NCI-H82 (cell line): Measurements from ENCODE around the gene SCAPER.
"Not testable (repeated sequence)": the region's sequence is repeated elsewhere in the genome, so short reads cannot be mapped to it uniquely, and the experiment has no call there.

Experiments used
- DNase-seq: peaks from one replicate; lab custom pipeline; 2025; lab: John Stamatoyannopoulos, UW

The SCAPER gene

DNA sequence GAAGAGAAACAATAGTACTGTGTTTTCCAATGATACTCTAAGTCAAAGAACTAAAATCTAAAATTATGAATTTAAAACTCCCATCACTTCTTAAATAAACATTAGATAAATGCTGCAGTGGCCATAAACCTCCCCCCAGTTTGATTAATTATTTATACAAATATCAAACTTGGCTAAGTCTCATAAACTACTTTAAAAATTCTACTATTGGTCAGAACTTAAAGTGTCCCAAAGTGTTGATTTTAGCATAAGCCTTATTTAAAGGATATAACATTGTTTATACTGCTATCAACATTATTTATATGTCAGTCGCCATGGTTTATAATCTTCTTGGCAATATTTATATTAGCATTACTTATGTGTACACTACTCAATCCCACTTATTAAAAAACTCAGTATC, 132.4 kb downstream of the SCAPER start:
- no peak for DNase-seq

DNA sequence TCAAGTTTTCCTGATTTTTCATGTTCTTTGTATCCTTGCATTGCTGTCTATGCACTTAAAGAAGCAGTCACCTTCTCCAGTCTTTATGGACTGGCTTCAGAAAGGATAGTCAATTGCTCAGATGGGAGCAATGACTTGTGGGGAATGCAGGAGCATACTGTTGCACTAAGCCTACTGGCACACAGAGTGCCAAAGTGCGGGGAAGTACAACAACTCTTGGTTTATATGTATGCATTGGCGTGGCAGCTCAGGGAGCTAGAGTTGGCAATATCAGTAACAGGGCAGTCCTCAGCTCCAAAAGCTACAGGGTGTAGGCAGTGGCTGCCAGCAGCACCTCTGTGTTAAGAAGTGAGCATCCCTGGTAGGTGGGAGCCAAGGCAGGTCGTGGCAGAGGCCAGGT, 141.1 kb downstream of the SCAPER start:
- DNase-seq: no peak

- DNase-seq: no peak
Observed at GRCh38 chr15:76763554-76763953, 141.6 kb downstream of the SCAPER start.

DNA sequence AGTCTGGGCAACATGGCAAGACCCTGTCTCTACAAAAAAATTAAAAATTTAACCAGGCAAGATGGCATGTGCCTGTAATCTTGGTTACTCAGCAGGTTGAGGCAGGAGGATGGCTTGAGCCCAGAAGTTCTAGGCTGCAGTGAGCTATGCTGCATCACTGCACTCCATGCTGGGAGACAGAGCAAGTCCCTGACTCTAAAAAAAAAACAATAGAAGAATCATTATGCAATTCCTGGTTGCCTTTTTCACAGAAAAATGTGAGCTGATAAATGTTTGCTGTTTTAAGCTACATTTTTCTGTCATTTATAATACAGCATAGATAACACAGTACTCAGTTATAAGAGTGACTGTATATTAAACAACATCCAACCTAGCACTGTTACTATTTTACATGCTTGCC, 148.8 kb downstream of the SCAPER start:
- DNase-seq: no peak

DNA sequence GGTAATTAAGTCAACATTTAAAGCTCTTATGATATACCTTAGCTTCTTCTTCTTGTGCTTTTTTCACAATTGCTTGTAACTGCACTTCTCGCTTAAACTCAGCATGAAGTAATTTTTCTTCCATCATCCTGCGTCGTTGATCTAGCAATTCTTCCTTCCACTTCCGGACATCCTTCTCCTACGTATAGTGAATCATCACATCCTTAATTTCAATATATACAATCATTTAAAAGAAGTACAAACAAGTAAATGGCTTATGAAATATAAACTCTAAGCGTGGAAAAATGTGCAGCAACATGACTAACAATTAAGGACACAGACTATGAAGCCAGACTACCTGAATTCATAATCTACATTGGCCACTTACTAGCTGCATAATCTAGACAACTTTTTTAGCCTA, 151.4 kb downstream of the SCAPER start:
- DNase-seq: no peak

- no peak for DNase-seq
Observed at GRCh38 chr15:76753131-76753530, 152.0 kb downstream of the SCAPER start.

GRCh38 chr15:76752549-76752948, 152.6 kb downstream of the SCAPER start:
- DNase-seq: no peak

DNA sequence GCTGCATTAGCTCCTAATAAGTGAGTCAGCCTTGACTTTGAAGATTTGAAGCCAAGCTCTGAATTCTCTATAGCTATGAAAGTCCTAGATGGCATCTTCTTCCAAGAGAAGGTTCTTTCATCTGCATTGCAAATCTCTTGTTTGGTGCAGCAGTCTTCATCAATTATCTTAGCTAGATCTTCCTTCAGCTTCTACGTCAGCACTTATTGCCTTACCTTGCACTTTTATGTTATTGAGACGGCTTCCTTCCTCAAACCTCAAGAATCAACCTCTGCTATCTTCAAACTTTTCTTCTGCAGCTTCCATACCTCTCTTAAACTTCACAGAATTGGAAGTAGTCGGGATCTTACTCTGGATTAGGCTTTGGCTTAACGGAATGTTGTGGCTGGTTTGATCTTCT, 167.6 kb downstream of the SCAPER start:
- DNase-seq: no peak

DNA sequence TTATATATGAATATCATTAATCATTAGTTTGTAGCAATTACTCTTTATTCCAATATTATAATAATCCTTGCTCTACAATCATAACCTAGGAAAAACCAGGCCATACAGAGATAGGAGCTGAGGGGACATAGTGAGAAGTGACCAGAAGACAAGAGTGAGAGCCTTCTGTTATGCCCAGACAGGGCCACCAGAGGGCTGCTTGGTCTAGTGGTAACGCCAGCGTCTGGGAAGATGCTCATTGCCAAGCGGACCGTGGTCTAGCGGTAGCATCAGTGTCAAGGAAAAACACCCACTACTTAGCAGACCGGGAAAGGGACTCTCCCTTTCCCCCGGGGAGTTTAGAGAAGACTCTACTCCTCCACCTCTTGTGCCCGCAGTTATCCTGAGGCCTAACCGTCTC, 172.8 kb downstream of the SCAPER start:
- peak; percentile 28 for DNase-seq

DNA sequence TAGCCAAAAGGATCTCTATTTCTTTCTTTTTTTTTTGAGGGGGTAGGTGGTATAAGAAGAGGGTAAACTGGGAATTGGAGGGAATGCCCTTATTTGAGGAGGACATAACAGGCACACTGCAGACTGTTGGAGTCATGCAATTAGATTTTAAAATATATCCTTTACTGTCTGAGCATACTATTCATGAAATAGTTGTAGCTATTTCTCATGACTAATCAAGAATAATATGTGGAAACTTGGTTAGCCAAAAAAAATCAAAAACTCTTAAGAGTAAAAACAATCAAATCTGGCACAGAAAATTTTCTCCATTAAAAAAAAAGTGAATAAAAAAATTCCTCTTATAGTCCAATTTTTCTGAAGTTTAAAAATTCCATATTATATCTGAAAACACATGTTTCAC, 174.9 kb downstream of the SCAPER start:
- no peak for DNase-seq

DNA sequence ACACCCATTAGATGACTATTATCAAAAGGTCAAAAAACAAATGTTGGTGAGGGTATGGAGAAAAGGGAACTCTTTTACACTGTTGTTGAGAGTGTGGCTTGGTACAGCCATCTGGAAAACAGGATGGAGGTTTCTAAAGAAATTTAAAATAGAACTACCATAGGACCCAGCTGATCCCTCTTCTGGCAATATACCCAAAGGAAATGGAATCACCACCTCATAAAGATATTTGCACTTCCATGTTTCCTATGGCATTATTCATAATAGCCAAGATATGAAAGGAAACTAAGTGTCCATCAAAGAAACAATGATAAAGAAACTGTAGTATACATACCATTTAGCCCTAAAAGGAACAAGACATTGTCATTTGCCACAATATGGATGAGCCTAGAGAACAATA, 186.3 kb downstream of the SCAPER start:
- no peak for DNase-seq

- no peak for DNase-seq
Observed at GRCh38 chr15:76714950-76715349, 190.2 kb downstream of the SCAPER start.

GRCh38 chr15:76711351-76711827, 193.8 kb downstream of the SCAPER start:
- DNase-seq: no peak

- not testable (repeated sequence) for DNase-seq
Observed at GRCh38 chr15:76704032-76704431, 201.1 kb downstream of the SCAPER start.

- no peak for DNase-seq
Observed at GRCh38 chr15:76696840-76697239, 208.3 kb downstream of the SCAPER start.

- not testable (repeated sequence) for DNase-seq
Observed at GRCh38 chr15:76692546-76692945, 212.6 kb downstream of the SCAPER start.

- DNase-seq: not testable (repeated sequence)
Observed at GRCh38 chr15:76687592-76687991, 217.5 kb downstream of the SCAPER start.

DNA sequence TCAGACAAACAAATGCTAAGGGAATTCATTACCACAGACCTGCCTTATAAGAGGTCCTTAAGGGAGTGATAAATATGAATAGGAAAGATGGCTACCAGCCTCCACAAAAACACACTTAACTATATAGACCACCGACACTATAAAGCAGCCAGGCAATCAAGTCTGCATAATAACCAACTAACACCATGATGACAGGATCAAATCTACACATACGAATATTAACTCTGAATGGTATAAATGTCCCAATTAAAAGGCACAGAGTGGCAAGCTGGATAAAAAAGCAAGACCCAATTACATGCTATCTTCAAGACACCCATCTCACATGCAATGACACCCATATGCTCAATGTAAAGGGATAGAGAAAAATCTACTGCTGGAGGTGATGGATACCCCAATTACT, 221.1 kb downstream of the SCAPER start:
- no peak for DNase-seq

DNA sequence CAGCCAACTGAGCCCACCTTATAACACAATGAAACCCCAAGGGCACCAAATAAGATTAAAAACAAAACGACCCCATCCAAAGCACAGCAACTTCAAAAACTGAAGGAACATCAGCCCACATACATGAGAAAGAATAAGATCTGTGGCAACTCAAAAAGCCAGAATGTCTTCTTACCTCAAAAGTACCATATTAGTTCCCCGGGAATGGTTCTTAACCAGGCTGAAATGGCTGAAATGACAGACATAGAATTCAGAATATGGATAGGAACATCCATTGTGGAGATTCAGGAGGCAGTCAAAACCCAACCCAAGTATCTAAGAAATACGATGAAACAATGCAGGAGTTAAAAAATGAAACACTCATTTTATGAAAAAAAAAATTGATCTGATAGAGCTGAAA, 222.3 kb downstream of the SCAPER start:
- no peak for DNase-seq

- DNase-seq: no peak
Observed at GRCh38 chr15:76682259-76682658, 222.9 kb downstream of the SCAPER start.

DNA sequence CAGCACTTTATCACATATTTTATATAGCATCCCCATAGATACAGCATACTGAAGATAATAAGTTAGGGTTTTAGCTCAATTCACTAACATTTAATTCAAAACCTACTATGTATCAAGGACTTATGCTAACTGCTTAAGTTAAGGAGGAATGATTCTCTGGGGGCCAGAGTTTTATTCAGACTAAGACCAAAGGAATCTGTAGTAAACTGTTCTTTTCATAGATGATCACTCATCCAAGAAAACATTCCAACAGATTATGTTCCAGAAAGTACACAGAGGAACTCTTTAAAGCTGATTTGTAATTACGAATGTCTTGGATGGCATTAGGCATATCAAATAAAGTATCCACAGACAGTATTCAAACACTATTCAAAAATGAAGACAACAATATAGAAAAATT, 226.4 kb downstream of the SCAPER start:
- DNase-seq: peak; percentile 4

- no peak for DNase-seq
Observed at GRCh38 chr15:76674883-76675282, 230.3 kb downstream of the SCAPER start.

DNA sequence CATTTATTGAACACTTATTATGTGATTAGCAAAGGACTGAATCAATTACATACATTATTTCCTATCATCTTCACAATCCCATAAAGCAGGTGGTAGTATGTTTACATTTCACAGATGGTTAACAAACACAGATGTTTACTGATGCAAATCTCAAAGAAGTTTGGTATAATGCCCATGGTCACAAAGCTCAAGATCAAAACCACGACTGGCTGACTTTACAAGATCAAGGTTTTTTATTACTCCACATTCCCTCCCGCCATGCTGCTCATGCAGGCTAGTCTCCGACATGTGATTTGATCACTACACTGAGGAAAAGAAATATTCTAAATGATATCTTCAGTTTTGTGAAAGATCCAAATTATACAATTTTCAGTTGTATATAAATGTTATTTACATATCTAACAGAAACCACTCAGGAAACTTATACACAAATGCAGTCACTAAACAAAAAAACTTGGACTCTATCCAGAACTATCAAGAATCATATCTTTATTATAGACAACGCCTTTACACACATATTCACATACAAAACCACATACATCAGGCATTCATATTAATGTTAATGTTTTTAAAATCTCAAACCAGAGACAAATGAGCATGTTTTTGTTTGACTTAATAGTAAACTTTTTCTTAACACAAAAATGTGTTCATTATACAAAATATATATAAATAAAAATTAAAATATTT, 235.5 kb downstream of the SCAPER start:
- DNase-seq: no peak

GRCh38 chr15:76668900-76669299, 236.2 kb downstream of the SCAPER start:
- no peak for DNase-seq
